T follicular helper cell (primary cell): Measurements from ENCODE around the gene TCTN1.
A peak's percentile ranks its signal among the peaks of the same experiment; 100 is the strongest.
"Not testable (repeated sequence)": the region's sequence is repeated elsewhere in the genome, so short reads cannot be mapped to it uniquely, and the experiment has no call there.

Source experiments
- DNase-seq: peaks from one replicate; pipeline ENCODE4 v3.0.0-alpha.2; 2020; ENCODE audit warnings: low read depth
- total RNA-seq, 2 experiments: gene quantifications; one replicate each; lab custom pipeline; 2026; lab: John Stamatoyannopoulos, UW

TCTN1 gene
- total RNA-seq: 2.0 to 5.5 reads per million in 2 experiments

GRCh38 chr12:110613771-110614684, at the start of gene TCTN1:
TSS of gene TCTN1 (plus strand) at chr12:110614129. CDS start at chr12:110614183, 54 bp downstream.
- DNase-seq: peak; percentile 92

GRCh38 chr12:110564471-110564991, 49.4 kb upstream of the TCTN1 start:
- no peak for DNase-seq

DNA sequence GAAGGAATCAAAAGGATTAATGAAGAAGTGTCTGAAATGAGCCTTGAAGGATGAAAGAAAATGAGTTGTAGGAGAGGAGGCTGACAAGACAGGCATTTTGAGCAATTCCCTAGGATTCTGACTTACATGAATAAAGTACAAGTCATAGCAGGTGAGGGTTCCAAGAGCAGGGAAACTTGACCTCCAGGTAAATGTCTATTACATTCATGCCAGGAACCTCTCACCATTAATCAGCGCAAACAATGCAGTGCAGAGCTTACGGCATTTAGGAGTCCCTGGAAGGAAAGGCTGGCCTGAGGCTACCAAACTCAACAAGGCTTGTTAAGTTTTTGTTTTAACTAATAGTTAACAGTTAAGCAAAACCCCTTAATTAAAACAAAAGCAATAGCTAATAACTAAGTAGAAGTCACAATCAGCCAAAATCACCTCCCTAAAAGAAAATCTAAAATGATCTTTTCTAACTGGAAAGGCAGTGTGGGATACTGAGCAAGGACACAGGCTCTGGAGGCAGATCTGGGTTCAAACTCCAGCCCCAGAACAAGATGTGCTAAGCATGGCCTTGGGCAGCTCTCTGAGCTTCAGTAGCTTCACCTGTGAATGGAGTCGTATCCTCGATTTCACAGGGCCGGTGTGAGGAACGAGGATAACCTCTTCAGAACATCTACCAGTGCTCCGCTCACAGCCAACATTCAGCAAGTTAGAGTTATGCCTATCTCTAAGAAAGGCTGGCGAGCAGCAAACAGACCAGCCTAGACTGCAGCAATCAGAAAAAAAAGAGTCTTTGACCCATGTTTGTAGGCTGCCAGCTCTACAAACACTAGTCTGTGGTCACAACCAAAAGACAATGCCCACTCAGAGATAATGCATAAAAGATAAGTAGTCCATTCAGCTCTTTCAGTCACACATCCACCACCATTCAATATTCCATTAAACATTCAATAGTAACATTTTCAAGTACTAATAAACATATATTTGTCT, 47.7 kb upstream of the TCTN1 start:
- no peak for DNase-seq

DNA sequence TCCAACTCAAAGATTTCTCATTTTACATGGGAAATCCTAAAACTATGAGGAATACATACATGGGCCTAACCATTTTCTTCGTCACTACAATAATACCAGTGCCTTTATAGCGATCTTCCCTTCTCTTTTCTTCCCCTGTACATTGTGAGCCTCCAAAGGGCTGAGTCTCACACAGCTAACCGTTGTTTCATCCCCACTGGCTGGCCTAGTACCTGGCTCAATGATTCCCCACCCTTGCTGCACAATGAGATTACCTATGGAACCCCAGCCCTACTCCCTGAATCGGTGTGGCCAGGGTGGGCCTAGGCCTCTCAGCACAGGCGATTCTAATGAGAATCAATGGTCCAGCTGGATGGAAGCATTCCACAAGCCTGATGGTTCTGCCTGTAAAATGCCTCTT, 46.9 kb upstream of the TCTN1 start:
- DNase-seq: no peak

- no peak for DNase-seq
Measured at GRCh38 chr12:110568752-110569151, 45.2 kb upstream of the TCTN1 start.

DNA sequence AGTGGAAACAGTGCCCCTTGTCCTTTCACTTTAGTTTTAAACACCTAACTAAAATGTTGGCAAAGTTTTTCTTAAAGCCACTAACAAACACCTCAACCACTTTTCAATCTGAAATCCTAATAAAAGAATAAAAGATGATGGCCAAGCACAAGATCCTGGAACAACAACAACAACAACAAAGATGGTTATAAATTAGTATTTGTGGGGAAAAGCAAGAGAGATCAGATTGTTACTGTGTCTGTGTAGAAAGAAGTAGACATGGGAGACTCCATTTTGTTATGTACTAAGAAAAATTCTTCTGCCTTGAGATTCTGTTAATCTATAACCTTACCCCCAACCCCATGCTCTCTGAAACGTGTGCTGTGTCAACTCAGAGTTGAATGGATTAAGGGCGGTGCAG, 44.1 kb upstream of the TCTN1 start:
- DNase-seq: not testable (repeated sequence)

DNA sequence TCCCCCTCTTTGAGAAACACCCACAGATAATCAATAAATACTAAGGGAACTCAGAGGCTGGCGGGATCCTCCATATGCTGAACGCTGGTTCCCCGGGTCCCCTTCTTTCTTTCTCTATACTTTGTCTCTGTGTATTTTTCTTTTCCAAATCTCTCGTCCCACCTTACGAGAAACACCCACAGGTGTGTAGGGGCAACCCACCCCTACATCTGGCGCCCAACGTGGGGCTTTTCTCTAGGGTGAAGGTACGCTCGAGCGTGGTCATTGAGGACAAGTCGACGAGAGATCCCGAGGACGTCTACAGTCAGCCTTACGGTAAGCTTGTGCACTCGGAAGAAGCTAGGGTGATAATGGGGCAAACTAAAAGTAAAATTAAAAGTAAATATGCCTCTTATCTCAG, 43.1 kb upstream of the TCTN1 start:
- not testable (repeated sequence) for DNase-seq

DNA sequence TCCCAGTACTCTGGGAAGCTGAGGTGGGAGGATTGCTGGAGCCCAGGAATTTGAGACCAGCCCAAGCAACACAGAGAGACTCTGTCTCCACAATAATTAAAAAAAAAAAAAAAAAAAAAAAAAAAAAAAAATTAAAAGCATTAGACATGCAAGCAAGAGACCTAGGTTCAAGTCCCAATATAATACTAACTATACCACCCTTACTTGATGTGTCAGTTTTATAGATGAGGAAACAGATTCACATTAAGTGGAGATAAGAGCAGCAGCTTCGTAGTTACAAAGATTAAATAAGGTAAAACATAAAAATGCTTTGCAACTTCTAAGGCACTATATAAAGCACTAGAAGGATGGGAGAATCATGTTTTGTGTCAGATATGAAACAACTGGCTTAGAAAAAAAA, 39.9 kb upstream of the TCTN1 start:
- DNase-seq: no peak

GRCh38 chr12:110574717-110575230, 39.2 kb upstream of the TCTN1 start:
- not testable (repeated sequence) for DNase-seq

DNA sequence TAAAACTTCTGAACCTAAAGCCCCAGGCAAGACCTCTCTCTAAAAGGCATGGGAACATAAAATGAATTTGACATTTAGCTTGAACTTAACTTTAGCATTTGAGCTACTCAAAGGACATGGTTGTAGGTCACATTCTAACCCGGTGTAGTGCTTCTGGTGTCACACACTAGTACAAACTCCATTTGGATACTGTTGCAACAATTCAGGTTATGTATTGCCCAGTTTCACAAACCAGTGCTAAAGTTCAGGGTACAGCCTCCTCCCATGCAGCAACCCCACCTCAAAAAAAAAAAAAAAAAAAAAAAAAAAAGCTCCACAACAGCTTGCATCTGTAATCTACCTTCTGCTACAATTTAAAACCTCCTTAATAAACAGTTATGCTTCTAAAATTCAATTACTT, 38.6 kb upstream of the TCTN1 start:
- DNase-seq: no peak

DNA sequence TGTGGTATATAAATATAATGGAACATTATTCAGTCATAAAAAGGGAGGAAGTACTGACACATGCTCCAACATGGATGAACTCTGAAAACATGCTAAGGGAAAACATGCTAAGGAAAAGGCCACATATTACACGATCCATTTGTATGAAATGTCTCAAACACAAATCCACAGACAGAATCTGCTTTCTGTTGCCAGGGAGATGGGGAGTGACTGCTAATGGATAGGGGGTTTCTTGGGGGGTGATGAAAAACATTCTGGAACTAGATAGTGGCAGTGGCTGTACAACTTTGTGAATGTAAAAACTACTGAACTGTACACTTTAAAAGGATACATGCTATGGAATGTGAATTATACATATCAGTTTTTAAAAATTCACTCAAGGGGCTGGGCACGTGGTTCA, 37.4 kb upstream of the TCTN1 start:
- DNase-seq: no peak

DNA sequence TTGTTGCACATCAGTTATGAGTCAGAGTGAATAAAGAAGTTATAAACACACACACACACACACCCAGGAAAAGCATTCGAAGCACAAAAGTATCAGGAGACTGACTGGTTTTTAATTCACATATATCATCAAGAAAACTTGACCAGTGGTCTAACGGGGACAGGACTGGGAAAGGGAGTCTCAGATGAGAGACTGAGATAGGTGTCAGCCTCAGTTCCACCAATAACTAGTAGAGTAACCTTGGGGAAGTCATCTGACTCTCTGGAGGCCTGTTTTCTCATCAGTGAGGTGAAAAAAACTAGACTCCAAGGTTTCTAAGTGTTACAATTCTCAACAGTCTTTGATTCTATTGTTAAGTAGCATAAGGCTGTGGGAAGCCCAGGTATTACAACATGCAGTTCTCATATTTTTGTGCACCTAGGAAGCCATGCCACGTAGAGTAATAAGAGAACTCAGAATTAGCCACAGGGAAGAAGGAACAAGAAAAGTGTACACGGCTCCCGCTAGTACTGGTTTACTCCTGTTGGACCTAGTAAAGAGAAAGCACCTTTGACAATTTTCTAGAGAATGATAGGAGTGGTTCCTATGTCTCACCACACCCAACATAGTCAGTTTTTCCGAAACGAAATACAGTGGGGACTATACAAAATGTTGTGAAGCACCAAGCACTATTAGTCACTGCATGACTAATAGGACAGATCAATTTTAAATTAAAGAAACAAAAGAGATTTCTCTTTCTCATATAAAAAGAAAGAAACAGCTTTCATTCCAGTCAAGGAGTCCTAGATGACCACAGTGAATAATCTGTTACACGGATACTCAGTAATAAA, 35.9 kb upstream of the TCTN1 start:
- DNase-seq: no peak

GRCh38 chr12:110578694-110579534, 35.0 kb upstream of the TCTN1 start:
- DNase-seq: no peak

- no peak for DNase-seq
Measured at GRCh38 chr12:110579535-110580253, 34.2 kb upstream of the TCTN1 start.

GRCh38 chr12:110581931-110582275, 32.0 kb upstream of the TCTN1 start:
- no peak for DNase-seq

DNA sequence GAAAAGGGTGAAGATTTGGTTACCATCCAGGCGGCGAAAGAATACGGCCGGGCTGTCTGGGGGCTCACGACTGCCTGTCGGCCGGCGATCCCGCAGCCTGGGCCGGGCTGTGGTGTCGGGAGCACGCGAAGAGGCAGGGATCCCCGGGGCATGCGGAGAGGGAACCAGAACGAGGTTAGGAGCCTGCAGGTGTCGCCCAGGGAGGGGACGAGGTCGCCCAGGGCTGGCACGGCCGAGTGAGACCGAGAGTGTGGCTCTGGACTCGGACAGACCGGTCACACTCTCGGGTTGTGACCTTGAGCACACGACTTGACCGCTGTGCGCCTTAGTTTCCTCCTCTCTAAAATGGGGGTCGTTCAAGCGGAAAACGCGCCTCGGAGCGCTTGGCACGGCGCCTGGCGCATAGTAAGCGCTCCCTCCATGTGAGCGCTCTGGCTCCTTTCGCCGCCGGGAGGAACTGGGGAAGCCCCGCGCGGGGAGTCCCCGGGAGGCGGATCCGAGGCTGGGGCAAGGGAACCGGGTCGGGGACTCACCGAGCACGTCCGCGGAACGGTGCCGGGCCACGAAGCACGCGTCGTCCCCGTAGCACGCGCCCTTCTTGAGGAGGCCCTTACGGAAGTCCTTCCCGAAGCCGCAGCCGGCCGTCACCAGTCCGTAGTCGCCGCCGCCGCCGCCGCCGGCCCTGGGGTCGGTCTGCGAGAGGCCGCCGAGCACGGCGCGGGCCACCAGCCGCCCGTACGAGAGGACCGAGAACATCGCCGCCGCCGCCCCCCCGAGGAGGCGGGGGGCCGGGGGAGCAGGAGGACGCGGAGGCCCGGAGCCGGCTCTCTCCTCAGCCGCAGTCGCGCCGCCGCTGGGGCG, 31.4 kb upstream of the TCTN1 start:
- peak; percentile 72 for DNase-seq

DNA sequence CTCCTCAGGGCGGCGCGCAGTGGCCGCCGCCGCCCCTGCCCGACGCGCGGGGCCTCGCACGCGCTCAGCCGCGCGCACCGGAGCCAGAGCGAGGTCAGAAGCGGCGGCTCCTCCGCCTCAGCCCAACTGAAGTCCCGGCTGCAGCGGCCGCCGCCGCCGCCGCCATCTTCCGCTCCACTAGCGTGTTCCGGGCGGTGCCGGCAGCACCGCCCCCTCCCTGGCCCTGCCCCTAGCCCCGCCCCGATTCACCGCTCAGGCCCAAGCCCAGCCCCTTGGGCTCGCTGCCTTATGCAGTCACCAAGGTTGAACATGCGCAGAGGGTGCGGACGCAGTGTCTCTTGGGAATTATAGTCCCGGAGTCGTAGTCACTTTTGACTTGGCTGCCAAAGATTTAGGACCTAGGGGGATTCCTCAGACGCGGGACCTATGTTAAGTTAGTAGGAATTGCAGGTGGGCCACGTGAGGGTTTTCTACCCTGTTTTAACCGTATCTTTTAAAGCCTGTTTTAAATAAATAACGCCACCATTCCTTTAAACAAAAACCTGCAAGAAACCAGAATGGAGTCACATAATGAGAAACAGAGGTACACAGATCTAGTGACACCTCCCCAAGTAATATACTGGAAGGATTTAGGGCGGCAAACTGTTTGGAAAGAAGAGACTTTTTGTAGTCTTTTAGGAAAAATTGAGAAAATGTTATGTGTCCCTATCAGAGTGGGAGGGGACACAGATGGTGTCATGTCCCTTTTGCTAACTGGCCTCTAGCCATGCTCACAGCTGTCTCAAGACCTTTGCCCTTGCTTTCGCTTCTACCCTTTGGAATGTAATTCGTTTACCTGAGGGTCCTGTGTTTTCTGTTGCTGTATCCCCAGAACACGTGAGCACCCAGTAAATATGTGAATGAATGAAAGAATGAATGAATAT, 30.5 kb upstream of the TCTN1 start, which contains the start of gene PPTC7:
Gene PPTC7 (minus strand): TSS at position 182 of the 923 bp plus-strand sequence. CDS start 287 bp downstream, outside the sequence.
- peak; percentile 96 for DNase-seq
